ENCODE measurements around the gene CPSF4. TPM values are rescaled to one million over a fixed set of nuclear protein-coding genes. Genes with fewer than 3 reads are reported as not detected.
"Not testable (repeated sequence)": the region's sequence is repeated elsewhere in the genome, so short reads cannot be mapped to it uniquely, and the experiment has no call there.

The CPSF4 gene
- total RNA-seq, 1 donor from 2014 or later, result 54.5 TPM

- H3K36me3 ChIP-seq (ENCODE audit: control insufficient read depth, insufficient read depth, low read length), result peaks cover 11% of the 10 kb centered on the region
- peak within 1 kb of the TSS; percentile 97 for H3K4me3 ChIP-seq (ENCODE audit: low read depth, low read length)
- TF ChIP-seq CTCF (IDR thresholded peaks at IDR 0.05; ENCODE audit: insufficient read depth, low read length, severe bottlenecking), result no peak
- DNase-seq (ENCODE audit: low read depth) (peak; percentile 77), FAIRE-seq (no peak)
- no peaks in the 10 kb centered on the region for H3K27me3 ChIP-seq (ENCODE audit: control insufficient read depth, insufficient read depth, low read length)
Measured at GRCh38 chr7:99499721-99500636, 61.2 kb downstream of the CPSF4 start, which contains the start of gene ZNF394. TSS of gene ZNF394 (minus strand) at chr7:99500281. CDS start at chr7:99500093, 188 bp downstream.

GRCh38 chr7:99500637-99501009 lies 61.9 kb downstream of the CPSF4 start:
- peak overlapping the region; percentile 97 for H3K4me3 ChIP-seq (ENCODE audit: low read depth, low read length)
- FAIRE-seq, result no peak

GRCh38 chr7:99501236-99501635 lies 62.5 kb downstream of the CPSF4 start:
- H3K36me3 ChIP-seq (ENCODE audit: control insufficient read depth, insufficient read depth, low read length); H3K27me3 ChIP-seq (ENCODE audit: control insufficient read depth, insufficient read depth, low read length); H3K4me3 ChIP-seq (ENCODE audit: low read depth, low read length); DNase-seq (ENCODE audit: low read depth); FAIRE-seq: not testable (repeated sequence)

More at GRCh38 chr7:99500637-99501009, 61.9 kb downstream of the CPSF4 start:
- DNase-seq (ENCODE audit: low read depth), result no peak
- no peaks in the 10 kb centered on the region for H3K27me3 ChIP-seq (ENCODE audit: control insufficient read depth, insufficient read depth, low read length)
- no peak for TF ChIP-seq CTCF (IDR thresholded peaks at IDR 0.05; ENCODE audit: insufficient read depth, low read length, severe bottlenecking)
- peaks cover 10% of the 10 kb centered on the region for H3K36me3 ChIP-seq (ENCODE audit: control insufficient read depth, insufficient read depth, low read length)

GRCh38 chr7:99504281-99504602 lies 65.5 kb downstream of the CPSF4 start:
- H3K36me3 ChIP-seq (ENCODE audit: control insufficient read depth, insufficient read depth, low read length), result no peaks in the 10 kb centered on the region
- TF ChIP-seq CTCF (IDR thresholded peaks at IDR 0.05; ENCODE audit: insufficient read depth, low read length, severe bottlenecking), result no peak
- no peaks in the 10 kb centered on the region for H3K27me3 ChIP-seq (ENCODE audit: control insufficient read depth, insufficient read depth, low read length)
- peak overlapping the region; percentile 89 for H3K4me3 ChIP-seq (ENCODE audit: low read depth, low read length)
- DNase-seq (ENCODE audit: low read depth) (no peak), FAIRE-seq (no peak)

GRCh38 chr7:99504603-99505323 lies 66.0 kb downstream of the CPSF4 start, which contains the start of gene ZKSCAN5:
TSS of gene ZKSCAN5 (plus strand) at chr7:99504662. CDS start at chr7:99506045, 1,383 bp downstream.
- FAIRE-seq (no peak), DNase-seq (ENCODE audit: low read depth) (peak; percentile 86)
- no peak for TF ChIP-seq CTCF (IDR thresholded peaks at IDR 0.05; ENCODE audit: insufficient read depth, low read length, severe bottlenecking)
- H3K4me3 ChIP-seq (ENCODE audit: low read depth, low read length), result peak within 1 kb of the TSS; percentile 89
- H3K36me3 ChIP-seq (ENCODE audit: control insufficient read depth, insufficient read depth, low read length), result no peaks in the 10 kb centered on the region
- no peaks in the 10 kb centered on the region for H3K27me3 ChIP-seq (ENCODE audit: control insufficient read depth, insufficient read depth, low read length)

GRCh38 chr7:99505324-99505662 lies 66.5 kb downstream of the CPSF4 start:
- no peak for TF ChIP-seq CTCF (IDR thresholded peaks at IDR 0.05; ENCODE audit: insufficient read depth, low read length, severe bottlenecking)

More at GRCh38 chr7:99505324-99505662, 66.5 kb downstream of the CPSF4 start:
- DNase-seq (ENCODE audit: low read depth) (peak; percentile 8), FAIRE-seq (no peak)
- Histone ChIP-seq H3K36me3 (ENCODE audit: control insufficient read depth, insufficient read depth, low read length) (no peaks in the 10 kb centered on the region), H3K27me3 (ENCODE audit: control insufficient read depth, insufficient read depth, low read length) (no peaks in the 10 kb centered on the region), H3K4me3 (ENCODE audit: low read depth, low read length) (peak overlapping the region; percentile 89)

All from bronchial epithelial cell (primary cell).